Germinal center (tissue), 1 donor: Measurements from ENCODE around the gene SYN1.
"Not testable (repeated sequence)": the region's sequence is repeated elsewhere in the genome, so short reads cannot be mapped to it uniquely, and the experiment has no call there.

Experiments used
- DNase-seq: peaks from one replicate; pipeline ENCODE4 v3.0.0; 2012; ENCODE audit warnings: mixed read lengths, low spot score

The SYN1 gene

GRCh38 chrX:47619486-47620302 is at the start of gene SYN1:
Gene SYN1, minus strand, starts transcription at chrX:47619857. Its CDS starts 129 bp downstream, at chrX:47619728.
- peak; percentile 89 for DNase-seq

GRCh38 chrX:47665797-47666196 is 46.1 kb upstream of the SYN1 start:
- not testable (repeated sequence) for DNase-seq

- DNase-seq: no peak
Measured at GRCh38 chrX:47664737-47665136, 45.1 kb upstream of the SYN1 start.

- DNase-seq: no peak
Measured at GRCh38 chrX:47662144-47662657, 42.5 kb upstream of the SYN1 start.

- no peak for DNase-seq
Measured at GRCh38 chrX:47661539-47661938, 41.9 kb upstream of the SYN1 start.

GRCh38 chrX:47659421-47659726 is 39.7 kb upstream of the SYN1 start:
- no peak for DNase-seq

- DNase-seq: peak; percentile 88
Measured at GRCh38 chrX:47658684-47659420, 39.2 kb upstream of the SYN1 start, which contains the start of gene UXT. Gene UXT, minus strand, starts transcription at chrX:47659180. Its CDS starts 253 bp downstream, at chrX:47658927.

- no peak for DNase-seq
Measured at GRCh38 chrX:47658301-47658683, 38.6 kb upstream of the SYN1 start.

- DNase-seq: no peak
Measured at GRCh38 chrX:47651043-47651905, 31.6 kb upstream of the SYN1 start.

- DNase-seq: peak; percentile 94
Measured at GRCh38 chrX:47650164-47651042, 30.7 kb upstream of the SYN1 start, which contains the start of gene ELK1. Gene ELK1, minus strand, starts transcription at chrX:47650563. Its CDS starts 9,122 bp downstream, at chrX:47641441.

- no peak for DNase-seq
Measured at GRCh38 chrX:47649781-47650163, 30.1 kb upstream of the SYN1 start.

- no peak for DNase-seq
Measured at GRCh38 chrX:47649271-47649670, 29.6 kb upstream of the SYN1 start.

GRCh38 chrX:47648376-47648775 is 28.7 kb upstream of the SYN1 start:
- no peak for DNase-seq

- no peak for DNase-seq
Measured at GRCh38 chrX:47646636-47647035, 27.0 kb upstream of the SYN1 start.

GRCh38 chrX:47645530-47645929 is 25.9 kb upstream of the SYN1 start:
- no peak for DNase-seq

GRCh38 chrX:47644557-47645091 is 25.0 kb upstream of the SYN1 start:
- no peak for DNase-seq

- no peak for DNase-seq
Measured at GRCh38 chrX:47643926-47644325, 24.3 kb upstream of the SYN1 start.

- DNase-seq: no peak
Measured at GRCh38 chrX:47638816-47639215, 19.2 kb upstream of the SYN1 start.

- DNase-seq: peak; percentile 81
Measured at GRCh38 chrX:47637546-47638195, 18.0 kb upstream of the SYN1 start.

GRCh38 chrX:47634871-47635575 is 15.4 kb upstream of the SYN1 start:
- no peak for DNase-seq
